Thoracic aorta (tissue), 2 donors: ENCODE measurements around the gene SREBF1. TPM values are rescaled to one million over a fixed set of nuclear protein-coding genes. Genes with fewer than 3 reads are reported as not detected.

ENCODE experiments used
- ATAC-seq: fragments of 150-250 bp; one replicate; pipeline ENCODE4 v1.8.0; 2017; ENCODE audit warnings: low read depth; ENCODE audit not compliant: insufficient number of reproducible peaks, low FRiP score
- DNase-seq: peaks from one replicate; pipeline ENCODE4 v3.0.0-alpha.2; 2020; ENCODE audit warnings: low spot score
- H3K27ac ChIP-seq, 2 donors: fragments of 200-600 bp; sonication (generic); 1 replicate in 1 of 2; 2 replicates in 1 of 2; pipeline ENCODE4 v1.5.1; 2016; ENCODE audit warnings: mild to moderate bottlenecking in 2 of 2, moderate library complexity in 2 of 2
- H3K27me3 ChIP-seq: fragments of 200-600 bp; sonication (generic); replicated peaks from 2 replicates; pipeline ENCODE4 v1.6.0; 2016; ENCODE audit warnings: mild to moderate bottlenecking; ENCODE audit not compliant: insufficient read depth
- H3K36me3 ChIP-seq: fragments of 200-600 bp; sonication (generic); one replicate; pipeline ENCODE4 v1.5.1; 2016
- H3K4me1 ChIP-seq, 2 donors: fragments of 200-600 bp; sonication (generic); 1 replicate in 1 of 2; 2 replicates in 1 of 2; pipeline versions ENCODE4 v1.5.1 to v1.6.0; 2016; ENCODE audit warnings: low read depth in 2 of 2, mild to moderate bottlenecking in 1 of 2; ENCODE audit not compliant: control insufficient read depth in 1 of 2
- H3K4me3 ChIP-seq: fragments of 200-600 bp; sonication (generic); 2 replicates; pipeline ENCODE4 v1.5.1; 2016; ENCODE audit warnings: mild to moderate bottlenecking
- H3K9me3 ChIP-seq: fragments of 200-600 bp; sonication (generic); 2 replicates; pipeline ENCODE4 v1.5.1; 2016
- total RNA-seq, 2 donors: library from RNA; depleted of rRNA; stranded (reverse); fragments of >200 nt; gene quantifications; one replicate each; pipeline versions ENCODE4 v1.1.0 to v1.2.3, GENCODE V29; 2016
- TF ChIP-seq, protein P1 (sequence below): fragments of 200-600 bp; sonication (generic); IDR thresholded peaks from one replicate; pipeline ENCODE4 v1.5.1; 2019; ENCODE audit warnings: antibody characterized with exemption

Gene SREBF1
- total RNA-seq, 2 donors from 2014 or later, result 56.2 to 64.2 TPM

DNA sequence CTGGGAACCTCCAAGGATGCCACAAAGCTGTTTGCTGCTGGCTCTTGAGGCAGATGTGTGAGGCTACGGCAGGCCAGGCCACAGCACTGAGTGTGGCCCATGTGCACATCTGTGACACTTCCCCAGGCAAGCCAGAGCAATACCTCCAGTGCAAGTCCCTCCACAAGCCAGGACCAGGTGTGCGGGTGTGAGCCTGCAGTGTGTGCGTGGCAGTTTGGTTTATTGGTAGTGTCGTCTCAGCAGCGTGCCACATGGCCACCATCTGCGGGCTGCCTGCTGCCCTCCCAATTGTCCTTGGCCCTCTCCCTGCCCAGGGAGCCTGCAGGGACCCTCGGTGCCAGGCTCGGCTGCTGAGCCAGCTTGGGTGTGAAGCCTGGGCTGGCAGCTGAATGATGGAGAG is 9.9 kb upstream of the SREBF1 start:
- H3K27me3 ChIP-seq, result no peaks in the 10 kb centered on the region
- DNase-seq (no peak), ATAC-seq (no peak)
- TF ChIP-seq, protein P1, sequence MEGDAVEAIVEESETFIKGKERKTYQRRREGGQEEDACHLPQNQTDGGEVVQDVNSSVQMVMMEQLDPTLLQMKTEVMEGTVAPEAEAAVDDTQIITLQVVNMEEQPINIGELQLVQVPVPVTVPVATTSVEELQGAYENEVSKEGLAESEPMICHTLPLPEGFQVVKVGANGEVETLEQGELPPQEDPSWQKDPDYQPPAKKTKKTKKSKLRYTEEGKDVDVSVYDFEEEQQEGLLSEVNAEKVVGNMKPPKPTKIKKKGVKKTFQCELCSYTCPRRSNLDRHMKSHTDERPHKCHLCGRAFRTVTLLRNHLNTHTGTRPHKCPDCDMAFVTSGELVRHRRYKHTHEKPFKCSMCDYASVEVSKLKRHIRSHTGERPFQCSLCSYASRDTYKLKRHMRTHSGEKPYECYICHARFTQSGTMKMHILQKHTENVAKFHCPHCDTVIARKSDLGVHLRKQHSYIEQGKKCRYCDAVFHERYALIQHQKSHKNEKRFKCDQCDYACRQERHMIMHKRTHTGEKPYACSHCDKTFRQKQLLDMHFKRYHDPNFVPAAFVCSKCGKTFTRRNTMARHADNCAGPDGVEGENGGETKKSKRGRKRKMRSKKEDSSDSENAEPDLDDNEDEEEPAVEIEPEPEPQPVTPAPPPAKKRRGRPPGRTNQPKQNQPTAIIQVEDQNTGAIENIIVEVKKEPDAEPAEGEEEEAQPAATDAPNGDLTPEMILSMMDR, result no peak
- H3K27ac ChIP-seq, result no peak overlapping the region
- peaks cover 20 to 36% of the 10 kb centered on the region in 2 donors for H3K4me1 ChIP-seq
- no peak overlapping the region for H3K4me3 ChIP-seq
- no peaks in the 10 kb centered on the region for H3K9me3 ChIP-seq
- H3K36me3 ChIP-seq, result peaks cover 5% of the 10 kb centered on the region

DNA sequence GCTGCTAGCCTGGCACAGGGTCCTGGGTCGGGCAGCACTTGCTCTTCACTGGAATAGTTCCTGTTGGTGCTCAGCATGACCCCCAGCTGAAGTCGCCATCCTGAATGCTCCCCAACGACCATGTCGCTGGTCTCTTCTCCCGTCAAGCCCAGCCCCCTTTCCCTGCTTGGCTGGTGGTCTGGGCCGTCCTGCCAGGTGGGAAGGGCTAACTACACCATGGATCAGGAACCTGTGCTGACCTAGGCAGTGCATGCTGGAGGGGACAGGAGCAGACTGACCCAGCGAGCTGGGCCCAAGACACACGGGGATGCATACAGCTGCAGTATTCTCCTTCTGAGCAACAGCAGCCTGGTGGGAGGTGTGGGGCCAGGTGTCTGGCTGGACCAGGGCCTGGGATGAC is 9.2 kb upstream of the SREBF1 start:
- peaks cover 5% of the 10 kb centered on the region for H3K36me3 ChIP-seq
- H3K4me1 ChIP-seq, result peaks cover 21 to 42% of the 10 kb centered on the region in 2 donors
- no peak overlapping the region for H3K27ac ChIP-seq

DNA sequence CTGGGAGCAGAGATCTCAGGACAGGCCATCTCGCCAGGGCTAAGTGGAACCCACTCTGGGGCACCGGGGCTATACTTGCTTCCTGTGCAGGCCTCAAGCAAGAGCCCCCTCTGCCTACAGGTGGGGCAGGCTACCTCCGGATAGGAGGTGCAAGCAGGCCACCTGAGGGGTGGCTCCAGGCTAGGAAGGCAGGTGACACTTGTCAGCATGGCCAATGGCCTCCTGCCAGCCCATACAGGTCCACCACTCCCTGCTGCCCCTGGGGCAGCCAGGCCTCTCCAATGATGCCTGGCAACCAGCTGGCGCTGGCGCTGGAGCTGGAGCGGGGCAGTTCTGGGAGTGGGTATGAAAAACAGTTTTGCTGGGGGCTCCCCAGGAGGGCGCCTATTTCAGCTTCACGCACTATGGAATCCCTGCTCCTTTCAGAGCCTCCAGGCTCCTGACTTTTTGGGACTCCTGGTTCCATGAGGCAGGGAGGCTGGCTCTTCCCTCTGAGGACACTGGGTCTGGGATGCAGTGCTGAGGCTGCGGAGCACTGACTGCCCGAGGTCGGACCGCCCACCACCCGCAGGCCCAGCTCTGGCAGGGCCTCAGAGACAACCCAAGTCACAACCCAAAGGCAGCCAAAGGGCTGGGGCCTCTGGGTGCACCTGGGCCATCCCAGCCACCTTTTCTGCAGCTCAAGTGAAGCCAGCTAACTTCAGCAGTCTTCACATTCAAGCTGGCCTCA is 8.4 kb upstream of the SREBF1 start:
- ATAC-seq (no peak), DNase-seq (no peak)
- Histone ChIP-seq H3K4me1 (peaks cover 27 to 44% of the 10 kb centered on the region in 2 donors), H3K9me3 (no peaks in the 10 kb centered on the region), H3K27me3 (no peaks in the 10 kb centered on the region), H3K36me3 (peaks cover 5% of the 10 kb centered on the region), H3K4me3 (no peak overlapping the region), H3K27ac (no peak overlapping the region)
- TF ChIP-seq, protein P1, result no peak

More for the DNA sequence above, 9.2 kb upstream of the SREBF1 start:
- no peak overlapping the region for H3K4me3 ChIP-seq
- DNase-seq (no peak), ATAC-seq (no peak)
- TF ChIP-seq, protein P1, result no peak
- no peaks in the 10 kb centered on the region for H3K27me3 ChIP-seq
- no peaks in the 10 kb centered on the region for H3K9me3 ChIP-seq

DNA sequence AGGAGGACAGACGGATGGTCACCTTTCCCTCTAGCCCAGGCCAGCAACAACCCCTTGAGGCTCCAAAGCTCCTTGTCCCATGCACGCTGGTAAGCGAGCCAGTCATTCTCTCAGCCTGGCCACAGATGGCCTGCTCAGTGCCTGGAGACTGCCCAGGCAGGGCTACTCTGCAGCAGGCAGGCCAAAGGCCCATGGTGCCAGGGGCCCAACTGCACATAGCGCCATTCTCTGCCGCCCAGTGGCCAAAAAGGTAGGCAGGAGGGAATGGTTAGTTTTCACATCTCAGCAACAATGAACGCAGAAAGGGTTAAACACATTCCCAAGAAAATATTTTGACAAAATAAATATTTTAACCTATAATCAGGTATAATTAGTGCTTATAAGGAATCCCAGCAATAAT is 7.7 kb upstream of the SREBF1 start:
- no peak overlapping the region for H3K4me3 ChIP-seq
- no peaks in the 10 kb centered on the region for H3K27me3 ChIP-seq
- no peak for ATAC-seq
- H3K27ac ChIP-seq, result no peak overlapping the region
- TF ChIP-seq, protein P1, result no peak
- peaks cover 5% of the 10 kb centered on the region for H3K36me3 ChIP-seq
- no peaks in the 10 kb centered on the region for H3K9me3 ChIP-seq
- no peak for DNase-seq
- H3K4me1 ChIP-seq, result peaks cover 24 to 41% of the 10 kb centered on the region in 2 donors

DNA sequence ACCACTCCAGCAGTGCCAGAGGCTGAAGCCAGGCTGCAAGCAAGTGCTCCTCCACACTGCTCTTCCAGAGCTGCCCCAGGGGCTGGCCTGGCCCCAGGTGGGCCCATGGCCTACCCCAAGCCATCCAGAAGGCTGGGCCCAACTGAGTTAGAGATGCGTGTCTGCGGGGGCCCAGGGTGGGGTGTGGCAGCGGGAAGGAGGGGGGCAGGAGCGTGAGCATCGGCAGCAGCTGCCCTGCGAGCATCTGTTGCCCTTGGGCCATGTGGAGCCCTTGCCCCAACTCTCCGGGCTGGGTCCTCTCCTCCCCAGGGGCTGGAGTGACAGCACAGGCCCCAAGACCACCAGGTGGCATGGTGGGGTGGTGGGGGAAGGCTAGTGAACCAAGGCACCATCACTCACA is 7.3 kb upstream of the SREBF1 start:
- no peak for ATAC-seq
- H3K36me3 ChIP-seq, result peaks cover 5% of the 10 kb centered on the region
- H3K4me1 ChIP-seq, result peaks cover 21 to 41% of the 10 kb centered on the region in 2 donors

More for the DNA sequence above, 7.3 kb upstream of the SREBF1 start:
- DNase-seq, result no peak
- H3K27ac ChIP-seq, result no peak overlapping the region
- TF ChIP-seq, protein P1, result no peak
- H3K27me3 ChIP-seq, result no peaks in the 10 kb centered on the region
- no peaks in the 10 kb centered on the region for H3K9me3 ChIP-seq
- H3K4me3 ChIP-seq, result no peak overlapping the region
